Progenitor cell of endocrine pancreas (in vitro differentiated cells): ENCODE measurements around the gene EPN2. TPM values are rescaled to one million over a fixed set of nuclear protein-coding genes. Genes with fewer than 3 reads are reported as not detected.

Experiments
- DNase-seq: peaks from one replicate; pipeline ENCODE4 v3.0.0; 2021; ENCODE audit warnings: low spot score; ENCODE audit not compliant: unreplicated experiment
- H3K27ac Mint-ChIP-seq: 2 replicates; pipeline ENCODE4 v1.8.0; 2021; ENCODE audit warnings: mild to moderate bottlenecking, moderate library complexity, mixed read lengths
- H3K27me3 Mint-ChIP-seq: 2 replicates; pipeline ENCODE4 v1.8.0; 2021; ENCODE audit warnings: mixed read lengths
- H3K36me3 Mint-ChIP-seq: 2 replicates; pipeline ENCODE4 v1.8.0; 2022; ENCODE audit warnings: mixed read lengths; ENCODE audit not compliant: insufficient read depth
- H3K4me1 Mint-ChIP-seq: 2 replicates; pipeline ENCODE4 v1.8.0; 2021; ENCODE audit warnings: low read depth, mixed read lengths
- H3K4me3 Mint-ChIP-seq: 2 replicates; pipeline ENCODE4 v1.8.0; 2021; ENCODE audit warnings: low read depth, mild to moderate bottlenecking, moderate library complexity, mixed read lengths
- H3K9me3 Mint-ChIP-seq: 2 replicates; pipeline ENCODE4 v1.8.0; 2021; ENCODE audit warnings: low read depth, mixed read lengths
- CTCF ChIP-seq: fragments of 200-600 bp; sonication (generic); IDR thresholded peaks from one replicate; pipeline ENCODE4 v1.5.0; 2021; ENCODE audit warnings: antibody characterized with exemption, mild to moderate bottlenecking; ENCODE audit not compliant: unreplicated experiment
- total RNA-seq: library from RNA; stranded (reverse); gene quantifications from 2 replicates; pipeline ENCODE4 v1.2.1, GENCODE V29; 2021

The EPN2 gene
- total RNA-seq, 1 donor from 2014 or later: 49.8 TPM

DNA sequence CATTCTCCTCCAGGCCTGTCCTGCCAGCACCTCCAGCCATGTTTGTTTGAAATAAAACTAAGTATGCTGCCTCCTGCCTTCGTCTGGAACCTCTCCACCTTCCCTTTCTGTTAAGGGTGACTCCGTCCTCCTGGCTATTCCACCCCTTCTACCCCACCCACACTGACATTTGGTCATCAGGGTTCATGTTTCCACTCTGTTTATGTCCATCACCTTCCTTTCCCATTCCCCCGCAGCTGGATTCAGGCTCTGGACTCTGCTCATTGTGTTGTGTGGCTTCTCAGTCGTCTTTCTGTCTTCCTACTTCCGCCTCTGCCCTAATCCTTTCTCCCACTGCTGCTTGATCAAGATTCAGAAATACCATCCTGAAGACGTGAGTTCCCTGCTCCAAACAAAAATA is 28.6 kb downstream of the EPN2 start:
- TF ChIP-seq CTCF: no peak
- Mint-ChIP-seq H3K4me3 (no peak overlapping the region), H3K4me1 (peaks cover 20% of the 10 kb centered on the region), H3K27me3 (no peaks in the 10 kb centered on the region), H3K9me3 (no peaks in the 10 kb centered on the region), H3K27ac (peak overlapping the region; percentile 7), H3K36me3 (peaks cover 5% of the 10 kb centered on the region)
- no peak for DNase-seq

- DNase-seq: no peak
- Mint-ChIP-seq H3K27me3 (no peaks in the 10 kb centered on the region), H3K36me3 (peaks cover 3% of the 10 kb centered on the region), H3K4me1 (peaks cover 15% of the 10 kb centered on the region), H3K27ac (no peak overlapping the region), H3K9me3 (no peaks in the 10 kb centered on the region), H3K4me3 (no peak overlapping the region)
- TF ChIP-seq CTCF: no peak
Observed at GRCh38 chr17:19268611-19269010, 31.4 kb downstream of the EPN2 start.

- Mint-ChIP-seq H3K9me3 (no peaks in the 10 kb centered on the region), H3K4me3 (no peak overlapping the region), H3K27ac (no peak overlapping the region), H3K4me1 (peaks cover 11% of the 10 kb centered on the region), H3K36me3 (peaks cover 3% of the 10 kb centered on the region), H3K27me3 (no peaks in the 10 kb centered on the region)
- TF ChIP-seq CTCF: no peak
- no peak for DNase-seq
Observed at GRCh38 chr17:19269106-19269505, 31.9 kb downstream of the EPN2 start.

- Mint-ChIP-seq H3K4me1 (peaks cover 6% of the 10 kb centered on the region), H3K4me3 (no peak overlapping the region), H3K36me3 (peaks cover 3% of the 10 kb centered on the region), H3K9me3 (no peaks in the 10 kb centered on the region), H3K27ac (no peak overlapping the region), H3K27me3 (no peaks in the 10 kb centered on the region)
- no peak for TF ChIP-seq CTCF
- no peak for DNase-seq
Observed at GRCh38 chr17:19269641-19270040, 32.5 kb downstream of the EPN2 start.

GRCh38 chr17:19270347-19270703 is 33.2 kb downstream of the EPN2 start:
- Mint-ChIP-seq H3K27ac (no peak overlapping the region), H3K9me3 (no peaks in the 10 kb centered on the region), H3K4me1 (peaks cover 6% of the 10 kb centered on the region), H3K4me3 (no peak overlapping the region), H3K27me3 (no peaks in the 10 kb centered on the region), H3K36me3 (peaks cover 6% of the 10 kb centered on the region)
- no peak for TF ChIP-seq CTCF
- DNase-seq: no peak
